ENCODE data around the gene DHH. TPM values are rescaled to one million over a fixed set of nuclear protein-coding genes. Genes with fewer than 3 reads are reported as not detected.

The DHH gene
- total RNA-seq, 3 donors from 2014 or later: 0.11 TPM; not detected in 2

GRCh38 chr12:49041036-49041880 lies 53.3 kb downstream of the DHH start:
- H3K9me3 Mint-ChIP-seq: no peaks in the 10 kb centered on the region
- ATAC-seq (no peak), DNase-seq (no peak)
- H3K4me3 Mint-ChIP-seq: no peak overlapping the region
- no peaks in the 10 kb centered on the region for H3K27me3 Mint-ChIP-seq (ENCODE audit: low read depth)
- peaks cover 31% of the 10 kb centered on the region for H3K36me3 Mint-ChIP-seq (ENCODE audit: insufficient read depth)
- no peaks in the 10 kb centered on the region for H3K4me1 Mint-ChIP-seq (ENCODE audit: low read depth)

GRCh38 chr12:49040364-49040855 lies 54.2 kb downstream of the DHH start:
- H3K9me3 Mint-ChIP-seq: no peaks in the 10 kb centered on the region
- peaks cover 27% of the 10 kb centered on the region for H3K36me3 Mint-ChIP-seq (ENCODE audit: insufficient read depth)
- no peak for DNase-seq
- no peak overlapping the region for H3K4me3 Mint-ChIP-seq
- no peaks in the 10 kb centered on the region for H3K27me3 Mint-ChIP-seq (ENCODE audit: low read depth)
- H3K4me1 Mint-ChIP-seq (ENCODE audit: low read depth): no peaks in the 10 kb centered on the region
- no peak for ATAC-seq

DNA sequence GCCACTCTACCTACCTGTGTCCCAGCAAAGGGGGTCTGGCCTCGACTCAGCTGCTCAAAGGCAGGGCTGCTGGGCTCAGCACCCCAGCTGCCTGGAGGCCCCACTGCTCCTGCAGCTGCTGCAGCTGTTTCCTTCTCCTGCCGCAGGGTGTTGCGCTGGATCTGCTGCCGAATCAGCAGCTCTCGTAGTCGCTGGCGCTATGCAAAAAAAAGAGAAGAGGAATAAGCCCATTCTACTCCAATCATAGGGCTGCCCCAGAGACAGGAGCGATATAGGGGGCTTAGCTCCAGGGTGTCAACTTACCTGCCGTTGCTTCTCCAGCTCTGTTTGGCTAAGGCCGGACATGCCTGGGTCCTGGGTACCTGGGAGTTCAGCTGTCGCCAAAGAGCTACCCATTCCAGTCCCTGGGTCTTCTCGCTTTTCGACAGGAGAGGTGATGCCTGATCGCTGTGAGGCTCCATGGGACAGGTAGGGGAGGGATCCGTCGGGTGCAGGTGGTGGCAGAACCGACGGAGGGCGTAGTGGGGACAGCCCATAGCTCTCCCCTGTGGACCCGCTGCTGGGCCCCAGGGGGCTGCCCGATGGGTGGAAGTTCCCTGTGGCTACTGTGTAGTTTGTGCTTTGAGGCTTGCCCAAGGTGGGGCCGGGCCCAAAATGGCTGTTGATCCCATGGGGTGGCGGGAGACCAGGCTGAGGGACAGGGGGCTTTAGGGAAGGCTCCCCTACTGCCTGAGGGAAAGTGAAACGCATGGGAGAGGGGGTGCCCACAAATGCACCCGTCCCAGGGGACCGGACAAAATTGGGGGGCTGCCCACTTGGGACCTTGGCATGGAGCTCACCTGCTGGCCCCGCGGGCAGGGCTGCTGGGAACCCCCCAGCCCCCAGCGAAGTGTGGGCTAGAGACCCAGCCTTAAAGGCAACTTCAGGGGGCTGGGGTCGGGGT lies 54.9 kb downstream of the DHH start:
- Mint-ChIP-seq H3K36me3 (ENCODE audit: insufficient read depth) (peaks cover 23% of the 10 kb centered on the region), H3K4me1 (ENCODE audit: low read depth) (no peaks in the 10 kb centered on the region)

DNA sequence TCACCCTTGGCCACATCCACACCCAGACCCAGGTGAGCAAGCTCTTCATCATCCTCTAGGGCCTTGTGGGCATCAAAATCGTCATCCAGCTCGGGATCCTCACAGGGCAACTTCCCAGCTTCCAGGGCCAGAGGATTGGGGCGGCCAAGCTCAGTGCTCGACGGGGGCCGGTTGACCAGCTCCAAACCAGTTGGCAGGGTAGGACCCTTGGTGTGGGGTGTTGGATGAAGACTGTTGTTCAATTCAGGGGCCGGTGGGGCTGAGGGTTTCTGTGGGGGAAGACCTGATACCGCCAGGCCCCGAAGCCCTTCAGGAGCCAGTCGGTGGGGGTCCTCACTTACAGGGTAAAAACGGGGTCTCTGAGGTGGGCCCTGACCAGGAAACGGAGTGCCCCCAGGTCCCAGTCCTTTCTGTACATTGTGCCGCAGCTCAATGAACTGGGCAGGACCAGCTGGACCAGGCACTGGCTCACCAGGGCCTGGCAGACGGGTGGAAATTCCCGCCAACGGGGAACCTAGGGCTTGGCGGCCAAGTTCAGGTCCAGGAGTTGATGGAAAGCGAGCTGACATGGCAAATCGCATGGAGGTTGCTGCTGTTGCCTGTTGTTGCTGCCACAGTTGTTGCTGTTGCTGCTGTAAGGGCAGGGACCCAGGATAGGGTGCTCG lies 56.2 kb downstream of the DHH start:
- DNase-seq (no peak), ATAC-seq (no peak)
- no peaks in the 10 kb centered on the region for H3K9me3 Mint-ChIP-seq
- H3K27me3 Mint-ChIP-seq (ENCODE audit: low read depth): no peaks in the 10 kb centered on the region
- H3K4me1 Mint-ChIP-seq (ENCODE audit: low read depth): no peaks in the 10 kb centered on the region
- H3K36me3 Mint-ChIP-seq (ENCODE audit: insufficient read depth): peaks cover 17% of the 10 kb centered on the region
- H3K4me3 Mint-ChIP-seq: no peak overlapping the region

More for the DNA sequence above, 54.9 kb downstream of the DHH start:
- no peak for ATAC-seq
- Mint-ChIP-seq H3K4me3 (no peak overlapping the region), H3K9me3 (no peaks in the 10 kb centered on the region), H3K27me3 (ENCODE audit: low read depth) (no peaks in the 10 kb centered on the region)
- DNase-seq: no peak

DNA sequence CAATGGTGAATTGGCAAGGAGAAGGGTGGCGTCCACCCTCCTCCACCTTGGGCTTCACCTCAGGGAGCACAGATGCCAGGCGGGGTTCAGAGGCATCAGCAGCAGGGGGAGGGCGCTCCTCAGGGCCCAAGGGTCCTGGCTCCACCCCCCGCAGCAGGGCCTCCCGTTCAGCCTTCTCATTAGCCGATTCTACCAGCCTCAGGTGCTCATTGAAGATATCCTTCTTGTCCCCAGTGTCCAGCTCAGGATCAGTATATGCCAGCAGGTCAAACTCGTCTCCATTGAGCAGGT lies 56.7 kb downstream of the DHH start:
- ATAC-seq (no peak), DNase-seq (no peak)
- Mint-ChIP-seq H3K9me3 (no peaks in the 10 kb centered on the region), H3K27me3 (ENCODE audit: low read depth) (no peaks in the 10 kb centered on the region), H3K4me1 (ENCODE audit: low read depth) (no peaks in the 10 kb centered on the region), H3K36me3 (ENCODE audit: insufficient read depth) (peaks cover 15% of the 10 kb centered on the region), H3K4me3 (no peak overlapping the region)

DNA sequence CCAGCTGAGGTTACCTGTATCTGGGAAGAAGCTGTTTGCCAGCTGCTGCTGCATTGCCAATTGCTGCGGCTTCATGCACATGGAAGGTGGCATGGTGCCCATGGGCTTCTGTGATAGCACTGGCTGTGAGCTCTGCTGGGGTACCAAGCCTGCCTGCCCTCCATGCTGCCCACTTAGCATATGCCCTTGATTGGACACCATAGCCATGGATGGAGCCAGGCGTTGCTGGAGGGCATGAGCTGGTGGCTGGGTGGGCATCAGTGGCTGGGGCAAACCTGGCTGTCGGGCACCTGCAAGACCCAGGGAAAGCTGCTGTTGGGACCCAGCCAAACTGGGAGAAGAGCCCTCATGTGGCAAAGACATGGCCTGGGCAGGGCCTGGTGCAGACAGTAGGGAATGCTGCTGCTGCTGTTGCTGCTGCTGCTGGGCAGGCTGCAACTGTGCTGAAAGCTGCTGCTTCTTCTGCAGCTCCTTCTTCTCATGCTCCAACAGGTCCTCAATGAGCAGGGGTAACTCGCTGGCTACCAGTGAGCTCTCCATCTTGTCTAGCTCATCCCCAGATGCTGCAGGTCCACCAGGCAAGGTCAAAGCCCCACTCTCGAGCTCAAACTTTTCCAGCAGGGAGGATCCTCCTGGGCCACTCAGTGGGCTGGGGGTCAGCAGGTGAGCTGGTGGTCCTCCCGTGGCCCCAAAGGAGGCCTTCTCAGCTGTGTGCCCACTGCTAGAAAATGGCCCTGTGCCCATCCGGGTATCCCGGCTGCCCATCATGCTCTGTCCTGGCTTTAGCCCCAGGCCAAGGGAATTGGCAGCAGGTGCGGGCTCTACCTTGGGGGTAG lies 57.3 kb downstream of the DHH start:
- Mint-ChIP-seq H3K4me1 (ENCODE audit: low read depth) (no peaks in the 10 kb centered on the region), H3K4me3 (no peak overlapping the region), H3K36me3 (ENCODE audit: insufficient read depth) (peaks cover 14% of the 10 kb centered on the region), H3K9me3 (no peaks in the 10 kb centered on the region), H3K27me3 (ENCODE audit: low read depth) (no peaks in the 10 kb centered on the region)
- no peak for DNase-seq
- ATAC-seq: no peak

Other genes with a start within 250 kb of the DHH start
- 100 to 1,000 TPM; 117 to 127 (median 126) TPM for gene DDX23, start 242.6 kb downstream of the DHH start, total RNA-seq
- gene RND1, start 228.9 kb downstream of the DHH start, total RNA-seq: 1 to 10 TPM; 1.3 to 2.2 (median 2.0) TPM
- gene FKBP11, start 169.3 kb downstream of the DHH start, total RNA-seq: 100 to 1,000 TPM; 119 to 171 (median 134) TPM
- 100 to 1,000 TPM in 2 of 3 donors, 10 to 100 TPM in 1; 98.6 to 110 (median 109) TPM for gene ARF3, start 137.3 kb downstream of the DHH start, total RNA-seq
- gene WNT10B, start 123.1 kb downstream of the DHH start, total RNA-seq: under 1 TPM; 0.13 to 0.46 (median 0.24) TPM
- not detected for gene WNT1, start 116.5 kb downstream of the DHH start, total RNA-seq
- 1 to 10 TPM in 2 of 3 donors, under 1 TPM in 1; 0.57 to 1.4 (median 1.2) TPM for gene DDN, start 95.4 kb downstream of the DHH start, total RNA-seq
- gene PRKAG1, start 76.0 kb downstream of the DHH start, total RNA-seq: 10 to 100 TPM; 68.1 to 70.6 (median 68.4) TPM
- gene KMT2D, start 34.0 kb downstream of the DHH start, total RNA-seq: 100 to 1,000 TPM; 102 to 106 (median 105) TPM
- gene RHEBL1, start 24.8 kb downstream of the DHH start, total RNA-seq: 1 to 10 TPM; 4.5 to 5.2 (median 4.5) TPM
- 10 to 100 TPM; 27.5 to 35.5 (median 28.8) TPM for gene LMBR1L, start 16.0 kb upstream of the DHH start, total RNA-seq
- 1,000 to 10,000 TPM; 2,095 to 2,519 (median 2,182) TPM for gene TUBA1B, start 36.6 kb upstream of the DHH start, total RNA-seq
- 10 to 100 TPM; 23.5 to 37.0 (median 24.7) TPM for gene TUBA1A, start 94.3 kb upstream of the DHH start, total RNA-seq
- 100 to 1,000 TPM; 529 to 597 (median 572) TPM for gene TUBA1C, start 170.3 kb upstream of the DHH start, total RNA-seq
- gene PRPH, start 200.3 kb upstream of the DHH start, total RNA-seq: not detected
- gene TROAP, start 228.5 kb upstream of the DHH start, total RNA-seq: 10 to 100 TPM; 11.6 to 16.8 (median 13.7) TPM
- gene C1QL4, start 242.4 kb upstream of the DHH start, total RNA-seq: not detected